Measurements from ENCODE around the gene ABCA4.

ABCA4 gene

DNA sequence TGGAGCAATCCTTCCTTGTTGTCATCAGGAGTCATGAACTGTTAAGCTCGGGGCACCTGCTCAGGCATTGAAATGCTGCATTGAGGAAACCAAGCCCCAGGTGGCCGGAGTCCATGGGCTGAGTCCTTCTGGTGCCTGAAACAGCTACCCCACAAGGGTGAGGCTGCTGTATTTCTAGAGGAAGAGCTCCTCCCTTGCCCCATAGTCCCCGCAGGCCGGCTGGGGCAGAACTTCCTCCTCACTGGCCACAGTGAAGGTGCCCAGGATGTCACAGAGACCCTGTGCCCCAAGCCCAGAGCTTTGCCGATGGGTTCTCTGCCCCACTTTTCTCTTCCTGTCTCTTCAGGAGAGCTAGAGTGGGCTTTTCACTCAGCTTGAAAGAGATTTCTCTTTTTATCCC is 130.9 kb downstream of the ABCA4 start:
- H3K4me1 Mint-ChIP-seq, result no peaks in the 10 kb centered on the region
- no peaks in the 10 kb centered on the region for H3K36me3 Mint-ChIP-seq (ENCODE audit: low read depth)
- H3K4me3 Mint-ChIP-seq, result no peak overlapping the region
- TF ChIP-seq, protein P1, sequence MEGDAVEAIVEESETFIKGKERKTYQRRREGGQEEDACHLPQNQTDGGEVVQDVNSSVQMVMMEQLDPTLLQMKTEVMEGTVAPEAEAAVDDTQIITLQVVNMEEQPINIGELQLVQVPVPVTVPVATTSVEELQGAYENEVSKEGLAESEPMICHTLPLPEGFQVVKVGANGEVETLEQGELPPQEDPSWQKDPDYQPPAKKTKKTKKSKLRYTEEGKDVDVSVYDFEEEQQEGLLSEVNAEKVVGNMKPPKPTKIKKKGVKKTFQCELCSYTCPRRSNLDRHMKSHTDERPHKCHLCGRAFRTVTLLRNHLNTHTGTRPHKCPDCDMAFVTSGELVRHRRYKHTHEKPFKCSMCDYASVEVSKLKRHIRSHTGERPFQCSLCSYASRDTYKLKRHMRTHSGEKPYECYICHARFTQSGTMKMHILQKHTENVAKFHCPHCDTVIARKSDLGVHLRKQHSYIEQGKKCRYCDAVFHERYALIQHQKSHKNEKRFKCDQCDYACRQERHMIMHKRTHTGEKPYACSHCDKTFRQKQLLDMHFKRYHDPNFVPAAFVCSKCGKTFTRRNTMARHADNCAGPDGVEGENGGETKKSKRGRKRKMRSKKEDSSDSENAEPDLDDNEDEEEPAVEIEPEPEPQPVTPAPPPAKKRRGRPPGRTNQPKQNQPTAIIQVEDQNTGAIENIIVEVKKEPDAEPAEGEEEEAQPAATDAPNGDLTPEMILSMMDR (IDR thresholded peaks at IDR 0.05; ENCODE audit: unreplicated experiment in 3 of 3), result no peak
- H3K9me3 Mint-ChIP-seq, result no peaks in the 10 kb centered on the region
- H3K27ac Mint-ChIP-seq, result no peak overlapping the region
- H3K27me3 Mint-ChIP-seq (ENCODE audit: low read depth), result peaks cover 5% of the 10 kb centered on the region

DNA sequence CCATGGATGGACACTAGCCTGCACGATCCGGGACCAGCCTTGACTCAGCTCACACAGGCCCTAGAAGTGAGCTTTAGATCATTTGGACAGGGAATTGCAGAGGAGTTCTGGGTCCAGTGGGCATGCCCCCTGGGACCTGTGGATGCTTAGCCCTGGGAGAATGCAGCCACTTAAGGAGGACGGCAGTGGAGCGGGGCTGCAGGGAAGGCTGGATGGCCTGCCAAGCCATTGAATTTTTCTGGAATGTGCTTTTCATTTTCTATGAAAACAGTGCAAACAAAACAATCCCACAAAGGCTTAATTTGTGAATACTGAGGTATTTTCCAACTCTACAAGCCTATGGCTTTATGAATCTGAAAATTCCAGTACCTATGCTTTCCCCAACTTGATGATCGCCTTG is 131.3 kb downstream of the ABCA4 start:
- Mint-ChIP-seq H3K36me3 (ENCODE audit: low read depth) (no peaks in the 10 kb centered on the region), H3K4me3 (no peak overlapping the region), H3K4me1 (no peaks in the 10 kb centered on the region), H3K27me3 (ENCODE audit: low read depth) (peaks cover 5% of the 10 kb centered on the region), H3K27ac (no peak overlapping the region), H3K9me3 (no peaks in the 10 kb centered on the region)
- TF ChIP-seq, protein P1 (IDR thresholded peaks at IDR 0.05; ENCODE audit: unreplicated experiment in 3 of 3), result no peak

DNA sequence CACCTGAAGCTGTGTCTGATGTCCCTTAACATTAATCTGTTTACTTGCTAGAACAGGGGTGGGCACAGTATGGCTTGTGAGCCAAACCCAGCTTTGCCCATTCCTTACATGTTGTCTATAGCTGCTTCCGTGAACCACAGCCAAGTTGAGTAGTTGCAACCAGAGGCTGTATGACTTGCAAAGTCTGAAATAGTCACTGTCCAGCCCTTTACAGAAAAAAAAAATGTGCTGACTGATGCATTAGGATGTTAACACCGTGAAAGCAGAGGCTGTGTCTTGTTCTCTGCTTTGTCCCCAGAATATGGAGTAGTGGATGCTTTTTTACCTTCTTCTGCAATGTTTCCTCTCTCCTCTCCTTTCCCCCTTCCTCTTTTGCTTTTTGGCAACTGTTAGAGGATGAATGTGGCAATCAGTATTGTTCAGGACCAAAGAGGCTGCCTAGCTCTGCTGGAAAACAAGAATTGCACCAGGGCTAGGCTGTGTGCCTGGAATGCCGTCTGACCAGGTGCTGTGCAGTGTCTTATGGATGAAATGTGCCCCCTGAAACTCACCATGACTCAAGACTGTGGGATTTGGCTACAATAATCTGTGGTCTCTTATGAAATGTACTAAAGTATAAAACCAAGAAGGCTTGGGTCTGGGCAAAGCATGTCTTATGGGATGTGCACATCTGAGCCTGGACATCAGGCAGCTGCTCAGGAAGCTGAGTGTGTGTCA is 132.2 kb downstream of the ABCA4 start:
- Mint-ChIP-seq H3K36me3 (ENCODE audit: low read depth) (no peaks in the 10 kb centered on the region), H3K4me3 (no peak overlapping the region), H3K27me3 (ENCODE audit: low read depth) (peaks cover 5% of the 10 kb centered on the region), H3K27ac (no peak overlapping the region), H3K9me3 (no peaks in the 10 kb centered on the region), H3K4me1 (no peaks in the 10 kb centered on the region)
- TF ChIP-seq, protein P1 (IDR thresholded peaks at IDR 0.05; ENCODE audit: unreplicated experiment in 3 of 3), result no peak

DNA sequence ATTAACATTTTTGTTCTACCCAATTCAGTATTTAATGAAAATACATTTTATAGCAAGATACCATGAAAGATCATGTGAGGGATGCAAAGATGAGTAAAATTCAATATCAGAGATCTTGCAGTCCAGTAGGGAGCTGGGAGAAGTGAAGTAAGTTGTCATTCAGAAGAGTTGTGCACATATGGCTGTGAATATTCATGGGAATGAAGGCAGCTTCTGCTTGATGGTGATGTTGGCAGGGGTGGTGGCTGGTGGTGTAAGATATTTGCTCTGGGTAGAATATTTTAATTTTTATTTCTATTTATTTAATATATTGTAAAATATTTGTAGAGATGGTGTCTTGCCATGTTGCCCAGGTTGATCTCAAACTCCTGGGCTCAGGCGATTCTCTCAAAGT is 139.7 kb downstream of the ABCA4 start:
- H3K36me3 Mint-ChIP-seq (ENCODE audit: low read depth), result no peaks in the 10 kb centered on the region
- peaks cover 9% of the 10 kb centered on the region for H3K4me1 Mint-ChIP-seq
- TF ChIP-seq, protein P1 (IDR thresholded peaks at IDR 0.05; ENCODE audit: unreplicated experiment in 3 of 3), result no peak
- H3K4me3 Mint-ChIP-seq, result no peak overlapping the region
- H3K27ac Mint-ChIP-seq, result no peak overlapping the region
- no peaks in the 10 kb centered on the region for H3K9me3 Mint-ChIP-seq
- peaks cover 5% of the 10 kb centered on the region for H3K27me3 Mint-ChIP-seq (ENCODE audit: low read depth)

DNA sequence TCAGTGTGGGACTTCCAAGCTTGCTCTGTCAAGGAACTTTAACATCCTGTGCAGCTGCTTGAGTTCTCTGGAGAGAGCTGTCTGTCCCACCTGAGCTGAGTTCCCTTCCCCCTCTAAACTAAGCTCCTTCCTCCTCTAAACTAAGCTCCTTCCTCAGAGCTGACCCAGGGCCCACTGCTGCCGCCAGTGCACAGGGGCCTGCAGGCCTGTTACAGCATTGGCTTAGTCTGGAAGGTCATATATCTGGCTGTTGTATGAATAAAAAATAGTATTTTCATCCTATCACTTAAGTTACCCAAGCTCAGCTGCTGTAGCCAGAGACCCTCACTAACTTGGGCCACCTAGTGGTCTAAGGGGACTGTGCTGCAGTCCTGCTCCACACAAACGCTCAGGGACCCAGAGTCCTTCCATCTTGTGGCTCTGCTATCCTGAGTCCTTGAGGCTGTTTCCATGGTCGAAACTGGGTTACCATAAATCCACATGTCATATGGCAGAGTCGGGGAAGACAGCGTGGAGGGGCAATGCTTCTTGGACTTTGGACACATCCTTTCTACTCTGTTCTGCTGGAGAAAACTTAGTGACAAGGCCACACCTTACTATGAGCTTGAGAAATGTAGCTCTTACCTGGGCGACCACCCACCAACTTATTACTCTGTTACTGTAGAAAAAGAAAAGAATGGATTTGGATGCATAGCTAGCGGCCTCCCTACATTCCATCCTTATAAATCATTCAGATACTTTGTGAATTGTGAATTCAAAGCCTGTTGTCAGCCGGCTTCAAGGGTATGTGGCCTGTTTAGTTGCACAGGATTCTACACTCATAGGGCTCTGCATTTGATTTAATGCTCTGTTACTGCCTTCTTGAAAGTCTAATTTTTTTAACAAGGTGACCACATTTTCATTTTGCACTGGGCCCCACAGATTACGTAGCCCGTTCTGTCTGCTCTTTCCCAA is 140.4 kb downstream of the ABCA4 start:
- peaks cover 9% of the 10 kb centered on the region for H3K4me1 Mint-ChIP-seq
- TF ChIP-seq, protein P1 (IDR thresholded peaks at IDR 0.05; ENCODE audit: unreplicated experiment in 3 of 3), result peak; percentile 21 to 40 (median 21)
- H3K27ac Mint-ChIP-seq, result peak overlapping the region; percentile 11 to 80 (median 65)
- peaks cover 5% of the 10 kb centered on the region for H3K27me3 Mint-ChIP-seq (ENCODE audit: low read depth)
- no peaks in the 10 kb centered on the region for H3K36me3 Mint-ChIP-seq (ENCODE audit: low read depth)
- H3K9me3 Mint-ChIP-seq, result no peaks in the 10 kb centered on the region
- H3K4me3 Mint-ChIP-seq, result no peak overlapping the region
